ENCODE data around the gene SELE.

DNA sequence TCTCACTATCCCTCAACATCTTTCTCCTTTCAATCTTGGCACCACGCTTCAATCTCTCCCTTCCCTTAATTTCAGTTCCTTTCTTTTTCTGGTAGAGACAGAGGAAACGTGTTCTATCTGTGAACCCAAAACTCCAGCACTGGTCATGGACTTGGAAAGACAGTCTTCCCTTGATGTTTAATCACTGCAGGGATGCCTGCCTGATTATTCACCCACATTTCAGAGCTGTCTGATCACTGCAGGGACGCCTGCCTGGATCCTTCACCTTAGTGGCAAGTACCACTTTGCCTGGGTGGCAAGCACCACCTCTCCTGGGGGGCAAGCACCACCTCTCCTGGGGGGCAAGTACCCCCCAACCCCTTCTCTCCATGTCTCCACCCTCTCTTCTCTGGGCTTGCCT lies 50.2 kb downstream of the SELE start:
- TF ChIP-seq CTCF (conservative IDR thresholded peaks at IDR 0.05; ENCODE audit: low read depth, low read length) (no peak), SMC3 (IDR thresholded peaks at IDR 0.05; ENCODE audit: low read depth, low read length) (no peak), POLR2A (IDR thresholded peaks at IDR 0.05; ENCODE audit: low read depth, low read length) (no peak), BHLHE40 (IDR thresholded peaks at IDR 0.05; ENCODE audit: low read depth, low read length) (no peak), RFX5 (IDR thresholded peaks at IDR 0.05; ENCODE audit: low read depth, low read length) (no peak), MXI1 (IDR thresholded peaks at IDR 0.05; ENCODE audit: borderline replicate concordance, low read depth, low read length) (no peak), RCOR1 (IDR thresholded peaks at IDR 0.05; ENCODE audit: insufficient replicate concordance, low read length) (no peak)
- TF ChIP-seq, protein P1, sequence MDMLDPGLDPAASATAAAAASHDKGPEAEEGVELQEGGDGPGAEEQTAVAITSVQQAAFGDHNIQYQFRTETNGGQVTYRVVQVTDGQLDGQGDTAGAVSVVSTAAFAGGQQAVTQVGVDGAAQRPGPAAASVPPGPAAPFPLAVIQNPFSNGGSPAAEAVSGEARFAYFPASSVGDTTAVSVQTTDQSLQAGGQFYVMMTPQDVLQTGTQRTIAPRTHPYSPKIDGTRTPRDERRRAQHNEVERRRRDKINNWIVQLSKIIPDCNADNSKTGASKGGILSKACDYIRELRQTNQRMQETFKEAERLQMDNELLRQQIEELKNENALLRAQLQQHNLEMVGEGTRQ (IDR thresholded peaks at IDR 0.05; ENCODE audit: low read depth, low read length) = no peak
- TF ChIP-seq, protein P2, sequence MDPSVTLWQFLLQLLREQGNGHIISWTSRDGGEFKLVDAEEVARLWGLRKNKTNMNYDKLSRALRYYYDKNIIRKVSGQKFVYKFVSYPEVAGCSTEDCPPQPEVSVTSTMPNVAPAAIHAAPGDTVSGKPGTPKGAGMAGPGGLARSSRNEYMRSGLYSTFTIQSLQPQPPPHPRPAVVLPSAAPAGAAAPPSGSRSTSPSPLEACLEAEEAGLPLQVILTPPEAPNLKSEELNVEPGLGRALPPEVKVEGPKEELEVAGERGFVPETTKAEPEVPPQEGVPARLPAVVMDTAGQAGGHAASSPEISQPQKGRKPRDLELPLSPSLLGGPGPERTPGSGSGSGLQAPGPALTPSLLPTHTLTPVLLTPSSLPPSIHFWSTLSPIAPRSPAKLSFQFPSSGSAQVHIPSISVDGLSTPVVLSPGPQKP (IDR thresholded peaks at IDR 0.05; ENCODE audit: borderline replicate concordance, low read depth, low read length) = no peak

All from IMR-90 (cell line).